ENCODE results near the gene SLC24A3.

The SLC24A3 gene

DNA sequence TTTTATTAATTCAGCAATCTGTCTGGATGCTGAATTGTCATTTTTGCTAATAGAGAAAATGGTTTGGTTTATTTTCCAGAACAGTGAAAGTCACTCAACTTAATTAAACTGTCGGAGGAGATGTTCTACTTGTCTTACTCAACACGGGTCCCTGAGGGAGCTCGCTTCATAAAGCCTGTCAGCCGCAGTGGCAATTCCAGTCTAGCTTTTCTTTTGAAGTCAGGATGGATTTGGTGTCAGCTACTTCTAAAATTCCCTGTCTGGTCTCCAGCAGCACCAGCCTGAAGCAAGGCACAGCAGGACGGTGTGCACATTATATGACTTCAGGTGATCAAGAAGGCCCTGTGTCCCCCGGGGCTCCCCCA is 261.5 kb downstream of the SLC24A3 start:
- DNase-seq: no peak

- no peak for DNase-seq
These were observed 266.0 kb downstream of the SLC24A3 start for GRCh38 chr20:19478320-19478895.

- DNase-seq: no peak
These were observed 270.3 kb downstream of the SLC24A3 start for GRCh38 chr20:19482726-19483125.

GRCh38 chr20:19483309-19483708 is 270.9 kb downstream of the SLC24A3 start:
- no peak for DNase-seq

DNA sequence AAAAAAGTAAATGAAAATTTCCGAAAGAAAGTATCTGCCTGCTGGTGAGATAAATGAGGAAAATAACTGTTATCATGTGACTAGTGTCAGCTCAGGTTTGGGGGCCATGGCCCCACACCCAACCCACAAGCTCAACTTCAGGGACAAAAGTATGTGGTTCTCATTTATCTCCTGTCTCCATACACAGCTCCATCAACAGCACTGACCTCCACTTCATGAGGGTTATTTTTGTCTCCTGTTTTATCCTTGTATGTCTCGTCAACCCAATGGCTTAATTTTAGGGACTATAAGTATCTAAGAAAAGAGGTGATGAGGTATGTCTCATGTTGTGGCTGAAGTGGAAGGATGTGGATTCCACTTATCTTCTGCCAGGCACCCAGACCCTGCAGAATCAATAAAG is 274.0 kb downstream of the SLC24A3 start:
- no peak for DNase-seq

GRCh38 chr20:19487420-19487819 is 275.0 kb downstream of the SLC24A3 start:
- DNase-seq: no peak

GRCh38 chr20:19491241-19491640 is 278.8 kb downstream of the SLC24A3 start:
- no peak for DNase-seq

DNA sequence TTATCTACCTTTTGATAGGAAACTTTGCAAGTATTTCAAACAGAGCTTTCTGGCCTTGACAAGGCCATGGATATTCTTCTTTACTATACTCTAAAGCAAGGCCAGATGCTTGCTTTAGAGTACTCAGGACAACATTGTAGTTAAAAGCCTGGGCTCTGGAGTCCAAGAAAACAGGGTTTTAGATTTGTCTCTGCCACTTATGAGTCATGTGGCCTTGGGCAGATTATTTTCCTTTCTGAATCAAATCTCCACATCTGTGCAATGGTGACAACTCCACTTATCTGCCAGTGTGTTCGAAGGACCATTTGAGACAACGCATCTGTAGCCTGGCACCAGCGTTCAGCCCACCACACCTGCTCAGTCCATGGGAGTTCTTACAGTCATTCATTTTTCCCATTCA is 279.7 kb downstream of the SLC24A3 start:
- no peak for DNase-seq

DNA sequence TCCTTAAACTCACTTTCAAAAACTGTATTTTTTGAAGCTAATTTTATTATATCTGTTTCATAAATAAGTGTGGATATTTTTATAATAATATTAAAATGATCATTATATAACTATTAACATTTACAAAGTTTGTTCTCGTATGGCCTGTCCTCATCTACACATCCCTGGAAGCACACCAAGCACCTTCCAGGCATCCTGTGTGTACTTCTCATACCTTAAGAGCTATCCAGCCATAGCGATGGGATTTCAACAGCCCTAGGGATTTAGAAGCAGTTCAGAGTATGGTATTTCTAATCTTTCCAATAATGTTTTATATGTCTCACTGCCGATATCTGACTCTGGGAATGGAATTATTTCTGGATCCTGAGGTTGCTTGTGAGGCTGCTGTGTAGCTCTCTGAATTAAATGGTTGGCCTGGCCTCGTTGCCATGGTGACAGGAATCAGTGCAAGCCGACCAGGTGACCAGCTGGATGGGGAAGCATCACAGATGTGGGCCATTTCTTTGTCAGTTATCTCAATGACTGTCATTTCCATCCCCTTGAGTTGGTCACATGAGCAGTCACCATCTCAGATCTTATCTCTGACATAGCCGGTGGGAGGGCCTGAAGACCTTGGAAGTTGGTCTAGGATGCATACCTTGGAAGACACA is 280.4 kb downstream of the SLC24A3 start:
- no peak for DNase-seq

DNA sequence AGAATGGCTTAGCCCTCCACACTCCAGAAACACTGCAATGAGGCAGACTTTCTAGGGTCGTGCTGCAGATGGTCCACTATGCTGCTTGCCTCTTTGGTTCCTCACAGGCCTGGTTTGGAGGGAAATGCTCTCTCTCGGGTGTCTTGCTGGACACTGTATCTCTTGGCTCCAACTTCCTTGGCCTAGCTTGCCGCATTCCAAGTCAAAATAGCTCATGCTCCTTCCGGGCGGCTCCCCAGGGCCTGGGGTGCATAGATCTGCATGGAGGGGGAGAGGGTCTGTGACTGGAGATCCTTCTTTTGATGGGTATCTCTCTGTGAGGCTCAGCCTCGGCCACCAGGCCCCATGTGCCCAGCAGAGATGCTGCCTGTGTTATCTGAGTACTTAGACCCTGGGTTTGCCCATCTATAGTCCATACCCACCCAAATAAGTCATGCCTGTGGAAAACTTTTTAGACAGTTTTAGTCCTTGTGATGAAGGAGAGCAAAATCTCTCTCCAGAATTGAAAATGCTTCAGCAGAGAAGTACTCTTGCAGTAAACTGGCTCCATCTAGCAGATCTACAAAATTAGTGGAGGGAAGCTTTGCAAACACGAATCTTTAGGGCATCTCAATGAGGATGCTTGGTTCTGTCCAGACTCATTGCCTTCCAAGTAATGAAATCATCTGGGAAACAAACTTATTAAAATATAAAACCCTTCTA is 281.5 kb downstream of the SLC24A3 start:
- DNase-seq: no peak

DNA sequence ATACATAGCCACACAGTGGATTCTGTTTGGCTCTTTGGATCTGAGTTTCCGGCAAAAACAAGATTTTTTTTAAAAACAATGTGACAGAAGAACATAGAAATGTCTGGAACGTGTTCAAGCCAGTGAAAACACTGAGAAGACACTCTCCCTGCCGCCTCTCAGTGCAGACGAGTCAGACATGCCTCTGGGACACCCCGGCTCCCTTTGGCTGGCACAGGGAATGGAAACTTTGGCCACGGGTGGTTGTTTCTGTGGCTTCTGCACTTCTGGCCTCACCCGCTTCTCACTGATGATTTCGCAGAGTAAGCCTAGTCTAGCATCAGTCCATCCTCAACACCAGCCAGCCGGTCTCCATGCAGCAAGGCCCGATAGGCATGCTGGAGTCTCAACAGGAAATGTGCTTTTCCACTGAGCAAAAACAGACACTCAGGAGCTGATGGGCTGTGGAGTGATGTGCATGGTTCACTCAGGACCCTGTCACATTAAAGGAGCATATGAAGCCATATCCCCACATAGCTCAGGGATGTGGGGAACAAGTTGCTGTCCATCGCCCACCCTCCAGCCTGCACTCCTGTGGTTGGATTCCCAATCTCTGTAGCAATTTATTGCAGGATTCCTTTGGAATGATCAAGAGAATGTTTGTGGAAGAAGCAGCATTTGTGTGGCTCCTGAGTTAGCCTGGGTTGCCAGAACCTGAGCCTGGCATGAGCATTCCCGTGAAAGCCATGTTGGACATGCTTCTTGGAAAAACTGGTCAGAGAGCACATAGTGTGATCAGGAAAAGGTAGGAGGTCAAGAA is 283.7 kb downstream of the SLC24A3 start:
- no peak for DNase-seq

- DNase-seq: no peak
These were observed 284.6 kb downstream of the SLC24A3 start for GRCh38 chr20:19497064-19497463.

- DNase-seq: no peak
These were observed 286.3 kb downstream of the SLC24A3 start for GRCh38 chr20:19498756-19499155.

- DNase-seq: no peak
These were observed 289.2 kb downstream of the SLC24A3 start for GRCh38 chr20:19501476-19502115.

- no peak for DNase-seq
These were observed 289.7 kb downstream of the SLC24A3 start for GRCh38 chr20:19502169-19502568.

GRCh38 chr20:19504251-19504650 is 291.8 kb downstream of the SLC24A3 start:
- DNase-seq: no peak

GRCh38 chr20:19506021-19506420 is 293.6 kb downstream of the SLC24A3 start:
- no peak for DNase-seq

DNA sequence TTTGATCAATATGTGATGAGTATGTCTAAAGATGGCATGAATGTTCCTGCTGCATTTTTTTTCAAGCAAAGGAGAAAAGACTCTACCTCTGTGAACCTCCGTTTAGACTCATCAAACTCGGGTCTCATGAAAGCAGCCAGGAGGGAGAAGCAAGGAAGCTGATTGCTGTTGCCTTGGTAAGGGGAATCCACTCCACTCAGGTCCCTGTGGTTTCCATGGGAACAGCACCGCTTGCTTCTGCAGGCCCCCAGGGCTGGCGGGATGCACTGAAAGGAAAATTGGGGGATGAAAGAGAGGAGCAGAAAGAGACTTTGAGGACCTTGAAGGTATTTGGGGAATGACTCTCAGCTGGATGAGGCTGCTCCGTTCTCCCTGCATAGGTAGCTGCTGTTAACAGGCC is 296.0 kb downstream of the SLC24A3 start:
- no peak for DNase-seq

DNA sequence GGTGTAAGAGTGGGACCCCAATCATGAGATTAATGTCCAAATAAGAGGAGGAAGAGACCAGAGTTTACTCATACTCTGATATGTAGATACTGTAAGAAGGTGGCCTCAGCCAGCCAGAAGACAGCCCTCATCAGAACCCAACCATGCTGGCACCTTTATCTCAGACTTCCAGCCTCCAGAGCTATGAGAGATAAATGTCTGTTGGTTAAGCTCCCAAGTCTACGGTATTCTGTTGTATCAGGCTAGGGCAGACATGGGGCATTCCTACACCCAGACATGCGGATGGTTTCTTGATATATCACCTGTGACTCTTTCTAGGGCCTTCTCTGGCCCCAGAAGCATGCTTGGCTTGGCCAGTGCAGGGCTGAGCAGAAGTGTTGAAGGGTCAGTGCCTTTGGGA is 298.2 kb downstream of the SLC24A3 start:
- no peak for DNase-seq

DNA sequence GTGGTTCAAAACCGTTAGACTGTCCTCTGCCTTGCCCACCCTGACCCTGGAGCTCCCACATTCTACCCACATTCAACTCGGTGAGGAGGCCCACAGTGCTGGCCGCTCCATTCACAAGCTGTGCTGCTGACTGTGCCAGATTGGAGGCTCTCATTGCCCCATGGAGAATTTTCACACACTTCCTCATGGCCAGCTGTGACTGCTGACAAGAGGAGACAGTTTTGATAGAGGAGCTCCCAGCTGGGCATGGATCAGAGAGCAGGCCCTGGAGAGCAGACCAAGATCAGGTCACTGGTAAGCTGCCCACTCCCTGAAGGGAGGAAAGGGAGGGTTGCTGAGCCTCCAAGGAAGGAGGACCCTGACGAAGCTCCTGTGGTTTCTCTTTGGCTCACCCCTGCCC is 299.5 kb downstream of the SLC24A3 start:
- no peak for DNase-seq

- DNase-seq: no peak
These were observed 300.6 kb downstream of the SLC24A3 start for GRCh38 chr20:19512886-19513677.

DNA sequence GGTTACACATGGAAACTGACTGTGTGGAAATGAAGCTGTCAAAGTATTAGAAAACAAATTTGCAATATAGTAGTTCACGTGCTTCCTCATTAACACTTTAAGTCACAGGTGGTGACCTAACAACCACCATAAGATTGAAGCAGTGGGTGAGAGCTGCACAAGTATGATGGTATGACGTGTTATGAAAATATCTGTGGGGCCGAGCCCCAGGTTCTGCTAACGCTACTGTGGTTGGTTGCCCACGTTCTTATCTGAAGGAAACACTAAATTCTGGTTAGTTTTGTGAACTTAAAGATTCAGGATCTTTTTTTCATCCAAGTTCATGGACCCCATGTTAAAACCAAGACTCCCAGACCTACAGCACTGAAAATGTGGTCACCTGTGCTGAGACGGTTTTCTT is 302.6 kb downstream of the SLC24A3 start:
- no peak for DNase-seq

Data from stimulated activated naive CD4-positive, alpha-beta T cell (primary cell).